CD4-positive, alpha-beta T cell treated with Interleukin-4 for 4 hours (primary cell): ENCODE measurements around the gene KIF3A.

Experiments
- DNase-seq: peaks from one replicate; pipeline ENCODE4 v3.0.0-alpha.2; 2020

Gene KIF3A

GRCh38 chr5:132770476-132771159, 33.3 kb upstream of the KIF3A start:
- DNase-seq = no peak

- no peak for DNase-seq
These were observed 31.1 kb upstream of the KIF3A start for GRCh38 chr5:132768485-132768868.

DNA sequence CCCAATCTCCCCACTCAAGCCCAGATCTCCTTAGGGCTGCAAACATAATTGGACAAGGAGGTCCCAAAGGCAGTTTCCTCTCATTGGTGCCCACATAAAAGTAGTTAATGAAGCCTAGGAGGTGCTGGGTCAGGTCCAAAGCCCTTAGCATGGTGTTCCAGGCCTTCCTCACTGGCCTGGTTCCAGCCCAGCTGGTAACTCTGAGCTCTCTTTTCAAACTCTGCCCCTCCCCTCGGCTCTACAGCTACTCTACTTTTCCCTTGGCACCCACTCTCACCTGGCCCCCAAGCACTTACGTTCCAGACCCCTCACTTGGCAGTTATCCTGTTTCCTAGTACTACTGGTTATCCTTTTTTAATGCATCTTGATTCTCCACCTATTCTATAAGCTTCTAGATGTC, 29.8 kb upstream of the KIF3A start:
- no peak for DNase-seq

DNA sequence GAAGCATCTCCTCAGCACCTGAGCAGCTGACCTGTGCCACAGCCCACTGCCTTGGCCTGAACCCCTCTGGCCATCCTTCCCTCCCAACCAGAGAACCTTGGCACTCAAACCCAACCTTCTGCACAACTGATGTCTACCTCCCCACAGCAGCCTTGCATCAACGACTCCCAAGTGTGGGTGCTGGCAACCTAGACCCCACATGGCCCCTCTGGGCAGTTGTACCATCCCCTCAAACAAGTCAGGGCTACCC, 29.4 kb upstream of the KIF3A start:
- DNase-seq = no peak

- no peak for DNase-seq
These were observed 28.9 kb upstream of the KIF3A start for GRCh38 chr5:132766020-132766805.

DNA sequence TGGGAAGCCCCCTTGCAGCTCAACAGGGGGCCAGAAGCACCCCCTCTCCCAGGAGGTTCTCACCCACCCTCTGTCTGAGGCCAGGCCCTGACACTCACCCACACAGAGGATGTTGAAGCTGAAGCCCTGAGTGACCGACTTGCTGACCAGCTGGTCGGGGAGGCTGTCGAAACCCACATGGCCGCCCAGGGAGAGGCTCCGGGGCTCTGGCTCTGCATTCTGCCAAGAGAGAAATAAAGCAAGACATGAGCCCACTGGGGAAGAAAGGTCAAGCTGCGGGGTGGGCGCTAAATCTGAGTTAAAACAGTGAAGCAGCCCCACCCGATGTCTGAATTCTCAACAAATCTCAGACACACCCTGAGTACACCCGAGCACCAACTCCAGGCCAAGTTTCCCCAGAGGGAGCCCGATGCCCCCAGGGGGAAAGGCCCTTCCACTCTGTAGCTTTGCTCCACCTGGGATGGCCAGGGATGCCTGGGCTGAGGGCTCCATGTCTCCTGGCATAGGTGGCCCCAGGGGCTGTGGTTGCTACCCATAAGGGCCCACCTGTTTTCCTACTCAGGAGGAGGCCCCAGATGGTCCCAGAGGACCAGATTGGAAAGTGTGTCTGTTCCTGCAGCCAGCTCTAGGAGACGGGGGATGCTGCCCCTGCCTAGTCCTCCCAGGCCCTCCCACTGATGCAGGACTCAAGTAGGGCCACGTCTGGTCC, 28.1 kb upstream of the KIF3A start:
- no peak for DNase-seq

DNA sequence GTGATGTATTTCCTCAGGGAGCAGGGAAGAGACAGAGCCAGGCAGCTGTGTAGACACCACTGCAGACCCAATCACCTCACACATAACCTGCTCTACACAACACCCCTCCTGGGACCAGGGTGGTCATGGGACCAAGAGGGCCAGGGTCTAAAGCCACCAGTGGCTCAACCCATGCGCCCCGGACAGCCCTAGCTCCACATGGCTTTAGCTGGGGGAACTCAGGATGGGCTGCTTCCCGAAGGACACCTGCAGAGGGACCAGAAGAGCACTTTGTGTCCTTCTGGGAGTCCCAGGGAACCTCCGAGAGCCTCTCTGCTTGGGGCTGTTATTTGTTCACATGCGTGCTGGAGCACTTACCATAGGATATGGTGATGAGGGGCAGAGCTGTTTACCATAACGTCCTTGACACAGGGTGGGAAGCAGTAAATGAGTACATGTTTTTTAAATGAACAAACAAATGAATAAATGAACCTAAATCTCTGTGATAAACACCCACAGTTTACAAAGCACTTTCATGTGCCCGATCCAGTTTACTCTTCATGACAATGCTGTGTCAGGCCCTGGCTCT, 27.4 kb upstream of the KIF3A start:
- DNase-seq = no peak

DNA sequence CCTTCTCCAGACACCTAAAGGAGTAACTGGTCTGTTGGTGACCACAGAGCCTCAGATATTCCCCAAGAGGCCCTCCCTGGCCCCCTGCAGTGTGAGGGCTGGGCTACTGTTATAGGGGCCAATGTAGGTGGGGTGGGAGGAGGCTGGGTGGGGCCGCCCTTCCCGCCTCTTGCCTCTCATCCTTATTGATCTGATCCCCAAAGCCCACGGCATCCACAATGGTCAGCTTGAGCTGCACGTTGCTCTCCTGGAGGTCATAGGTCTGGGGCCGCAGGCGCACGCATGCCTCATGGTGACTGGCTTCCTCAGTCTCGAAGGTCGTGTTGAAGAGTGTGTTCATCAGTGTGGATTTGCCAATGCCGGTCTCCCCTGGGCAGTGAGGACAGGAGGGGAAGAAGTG, 26.7 kb upstream of the KIF3A start:
- no peak for DNase-seq

DNA sequence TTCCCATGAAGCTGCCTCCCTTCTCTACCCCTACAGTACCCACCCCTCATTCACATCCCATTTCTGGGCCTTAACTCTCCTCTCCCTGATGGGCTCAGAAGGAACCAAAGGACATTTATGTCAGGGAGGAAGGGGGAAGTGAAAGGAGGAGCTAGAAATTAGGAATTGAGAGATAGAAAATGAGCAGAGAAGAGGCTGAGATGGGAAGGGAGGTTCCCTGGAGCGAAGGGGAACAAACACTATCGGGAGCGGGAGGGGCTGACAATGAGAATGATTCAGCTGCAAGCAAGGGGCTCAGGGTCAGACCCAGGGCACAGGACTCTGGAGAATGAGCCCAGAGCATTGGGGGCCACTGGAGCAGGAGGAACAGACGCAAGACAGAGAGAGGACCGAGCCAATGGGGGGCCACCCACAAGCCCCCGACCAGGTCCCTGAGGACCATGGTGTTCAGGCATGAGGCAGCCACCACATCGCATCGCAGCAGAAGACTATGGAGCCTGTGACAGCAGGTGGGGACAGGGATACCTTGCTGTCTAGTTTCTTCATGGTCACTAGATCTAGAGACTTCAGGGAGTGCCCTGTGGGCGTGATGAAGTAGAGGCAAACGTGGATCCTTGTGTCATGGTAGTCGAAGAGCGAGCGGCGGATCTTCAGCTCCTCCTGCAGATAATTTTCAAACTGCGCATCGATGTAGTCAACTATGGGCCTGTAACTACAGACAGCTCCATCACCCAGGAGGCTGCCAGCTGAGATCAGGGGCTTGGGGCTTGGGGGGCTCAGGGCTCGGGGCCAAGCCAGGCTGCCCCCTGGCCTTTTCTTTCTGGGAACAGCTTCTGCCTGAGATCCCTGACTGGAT, 26.1 kb upstream of the KIF3A start:
- DNase-seq = no peak

DNA sequence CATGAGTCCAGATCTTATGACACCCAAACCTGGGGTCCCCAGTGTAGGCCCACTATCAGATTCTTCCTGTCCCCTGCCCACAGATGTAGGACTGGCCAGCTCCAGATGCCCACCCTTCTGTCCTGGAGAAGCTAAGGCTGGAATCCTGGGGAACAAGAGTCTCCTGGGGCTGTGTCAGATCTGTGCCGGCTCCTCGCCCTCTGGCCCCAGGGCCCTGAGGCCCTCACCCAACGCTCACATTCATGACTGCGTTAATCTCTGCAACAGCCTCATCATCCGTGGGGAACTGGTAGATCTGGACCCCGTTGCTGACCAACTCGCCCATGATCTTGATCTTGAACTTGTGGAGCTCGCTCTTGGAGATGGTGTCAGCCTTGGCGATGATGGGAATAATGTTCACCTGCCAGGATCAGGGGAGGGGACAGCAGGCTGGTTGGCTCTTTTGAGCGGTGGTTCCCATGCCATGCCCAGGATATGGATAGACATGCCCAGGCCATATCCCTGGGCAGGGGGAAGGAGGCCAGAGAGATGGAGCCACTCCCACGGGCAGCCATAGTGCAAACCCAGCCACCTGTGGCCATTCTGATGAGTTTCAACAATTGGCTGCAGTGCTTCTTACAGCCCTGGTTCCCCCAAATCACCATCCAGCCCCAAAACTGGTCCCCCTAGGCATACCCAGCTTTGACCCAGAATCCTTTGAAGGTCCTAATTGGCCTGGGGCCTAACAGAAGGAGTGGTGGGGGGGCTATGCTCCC, 25.1 kb upstream of the KIF3A start:
- DNase-seq = no peak

- DNase-seq = no peak
These were observed 24.2 kb upstream of the KIF3A start for GRCh38 chr5:132761321-132762240.

DNA sequence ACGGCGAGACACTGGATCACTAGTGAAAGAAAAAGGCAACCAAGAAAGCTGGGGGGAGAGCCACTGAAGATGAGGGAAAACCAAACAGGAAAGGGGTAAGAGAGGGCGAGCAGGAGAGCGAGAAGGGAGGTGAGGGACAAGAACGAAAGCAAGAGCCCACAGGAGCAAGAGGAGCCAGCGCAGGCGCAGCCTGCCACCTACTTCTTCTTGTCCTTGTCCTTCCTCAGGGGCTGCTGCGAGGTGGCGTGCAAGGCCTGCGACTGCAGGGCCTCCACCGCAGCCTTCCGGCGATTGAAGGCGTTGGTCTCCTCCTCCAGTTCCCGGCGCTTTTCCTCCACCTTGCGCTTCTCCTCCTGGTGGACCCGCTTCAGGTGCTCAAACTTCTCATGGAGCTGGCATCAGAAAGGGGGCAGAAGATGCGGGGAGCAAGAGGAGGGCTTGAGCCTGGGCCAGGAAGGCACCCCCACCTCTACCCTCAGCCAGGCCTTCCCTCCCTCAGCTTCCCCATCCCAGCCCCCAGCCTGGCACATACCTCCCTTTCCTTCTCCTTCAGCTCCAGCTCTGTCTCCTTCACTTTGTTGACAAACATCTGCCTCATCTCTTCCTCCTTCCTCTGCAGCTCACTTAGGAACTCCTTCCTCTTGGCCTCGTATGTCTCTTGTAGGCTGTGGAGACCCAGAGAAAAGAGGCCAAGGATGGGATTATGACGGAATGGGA, 23.4 kb upstream of the KIF3A start:
- DNase-seq = no peak

GRCh38 chr5:132760049-132760420, 22.7 kb upstream of the KIF3A start:
- no peak for DNase-seq

DNA sequence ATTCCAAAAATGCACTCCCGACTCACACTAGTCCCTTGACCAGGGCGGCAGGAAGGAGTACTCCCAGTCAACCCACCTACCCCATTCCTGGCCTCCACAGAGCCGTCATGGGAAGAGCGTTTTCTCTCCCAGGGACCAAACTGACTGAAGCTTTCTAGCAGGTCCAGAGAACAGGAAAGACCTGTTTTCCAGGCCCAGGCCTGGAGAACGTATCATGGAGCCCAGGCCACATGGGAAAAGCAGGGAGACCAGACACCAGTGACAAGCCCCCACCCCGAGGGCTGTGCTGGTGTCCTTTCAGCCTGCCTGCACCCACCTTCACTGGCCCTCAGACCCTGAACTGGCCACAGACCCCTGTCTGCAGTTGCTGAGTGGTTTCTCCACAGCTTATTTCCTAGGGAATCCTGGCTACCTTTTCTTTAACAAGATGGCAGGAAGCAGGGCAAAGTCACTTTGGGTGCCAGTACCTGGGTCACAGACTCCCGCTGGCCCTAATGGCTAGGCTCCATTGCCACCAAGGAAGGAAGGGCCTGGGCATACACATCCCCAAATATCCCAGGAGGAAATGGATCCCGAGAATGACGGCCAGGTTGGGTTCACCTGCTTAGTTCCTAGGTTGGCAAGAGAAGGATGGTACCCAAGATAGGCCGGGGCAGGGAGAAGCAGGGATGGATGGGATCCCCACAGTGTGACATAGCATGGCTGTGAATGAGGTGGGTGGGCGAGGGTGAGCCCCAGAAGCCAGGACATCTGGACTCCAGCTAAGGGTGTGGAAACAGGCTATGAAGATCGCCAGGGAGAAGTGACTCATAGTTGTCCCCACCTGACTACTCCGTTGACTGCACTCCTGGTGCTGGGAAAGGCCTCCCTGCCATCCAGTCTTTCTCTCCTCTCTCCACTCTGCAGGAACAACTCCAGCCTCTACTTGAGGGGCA, 22.0 kb upstream of the KIF3A start:
- DNase-seq = no peak

- DNase-seq = no peak
These were observed 21.1 kb upstream of the KIF3A start for GRCh38 chr5:132758451-132758850.

DNA sequence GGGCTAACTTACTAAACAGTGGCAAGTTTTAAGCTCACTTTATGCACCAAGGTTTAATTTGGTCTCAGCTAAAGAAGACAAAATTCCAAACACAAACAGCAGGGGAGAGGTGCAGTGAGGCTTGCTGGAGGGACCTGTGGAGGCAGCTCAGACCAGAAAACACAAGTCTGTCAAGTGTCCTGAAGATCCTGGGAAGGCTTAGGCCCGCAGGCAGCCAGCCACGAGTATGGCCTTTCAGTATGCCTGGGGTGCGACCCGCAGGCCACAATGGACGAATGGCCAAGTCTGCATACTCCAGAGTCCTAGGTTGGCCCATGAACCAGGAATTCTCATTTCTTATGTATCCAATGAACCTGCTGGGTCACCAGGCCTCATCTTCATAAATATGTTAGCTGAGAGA, 19.2 kb upstream of the KIF3A start:
- no peak for DNase-seq

DNA sequence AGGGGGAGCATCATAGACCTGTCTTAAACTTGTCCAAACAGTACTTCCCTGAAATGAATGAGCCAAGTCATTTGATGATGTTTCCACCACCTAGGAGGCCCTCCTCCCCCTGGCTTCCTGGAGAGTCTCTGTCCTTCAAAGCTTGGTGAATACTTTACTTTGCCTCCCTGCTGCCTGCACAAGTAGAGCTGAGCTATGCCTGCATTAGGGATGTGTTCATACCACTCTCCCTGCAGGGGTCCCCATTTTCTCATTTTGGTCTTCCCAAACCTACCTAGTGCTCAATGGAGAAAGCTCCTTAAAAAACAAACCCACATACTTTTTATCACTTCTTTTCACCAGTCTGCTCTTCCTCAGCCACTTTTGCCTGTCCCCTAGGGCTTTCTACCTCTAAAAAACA, 17.6 kb upstream of the KIF3A start:
- no peak for DNase-seq

- no peak for DNase-seq
These were observed 16.8 kb upstream of the KIF3A start for GRCh38 chr5:132754111-132754510.
